PC-3 (cell line): ENCODE data around the gene ANKRD35. TPM values are rescaled to one million over a fixed set of nuclear protein-coding genes. Genes with fewer than 3 reads are reported as not detected.
A peak's percentile ranks its signal among the peaks of the same experiment; 100 is the strongest.

Experiments
- ATAC-seq: fragments of 200-7000 bp; cut with Tn5 transposase; 2 replicates; pipeline ENCODE4 v1.9.1; 2020; ENCODE audit warnings: mild to moderate bottlenecking, moderate library complexity
- BruUV-seq: library from RNA; stranded (reverse); fragments of 400-500 nt; replicated peaks from 2 replicates; lab custom pipeline; 2021; lab: Mats Ljungman, UMichigan
- CTCF ChIA-PET: fragments of 300-600 bp; sonication (Branson Sonifier 250); formaldehyde crosslinking; loops from one replicate; lab custom pipeline; 2022; ENCODE audit warnings: antibody characterized with exemption; lab: Charles Lee
- POLR2A ChIA-PET: fragments of 300-600 bp; sonication (Branson Sonifier 250); formaldehyde crosslinking; loops from one replicate; lab custom pipeline; 2022; ENCODE audit warnings: antibody characterized with exemption; ENCODE audit not compliant: unreplicated experiment; lab: Charles Lee
- DNase-seq: peaks from one replicate; pipeline ENCODE4 v3.0.0-alpha.2; 2015
- H2AFZ ChIP-seq: fragments of 300-600 bp; sonication (generic); 2 replicates; pipeline ENCODE4 v1.6.0; 2016; ENCODE audit warnings: antibody characterized with exemption, low read length
- H3F3A ChIP-seq: fragments of 300-600 bp; sonication (generic); one replicate; pipeline ENCODE4 v1.6.0; 2017; ENCODE audit warnings: antibody characterized with exemption, low read length, control low read depth, mild to moderate bottlenecking; ENCODE audit not compliant: unreplicated experiment
- H3K27ac ChIP-seq: fragments of 300-600 bp; sonication (generic); 2 replicates; pipeline ENCODE4 v1.5.1; 2016; ENCODE audit warnings: mild to moderate bottlenecking, low read length
- H3K27me3 ChIP-seq: fragments of 300-600 bp; sonication (generic); 2 replicates; pipeline ENCODE4 v1.6.1; 2016; ENCODE audit warnings: low read length, mixed read lengths
- H3K36me3 ChIP-seq: fragments of 300-600 bp; sonication (generic); 2 replicates; pipeline ENCODE4 v1.6.1; 2016; ENCODE audit warnings: low read depth, mixed run types, low read length, mixed read lengths
- H3K4me1 ChIP-seq: fragments of 300-600 bp; sonication (generic); 2 replicates; pipeline ENCODE4 v1.5.1; 2016; ENCODE audit warnings: low read length; ENCODE audit not compliant: insufficient read depth
- H3K4me2 ChIP-seq: fragments of 300-600 bp; sonication (generic); 2 replicates; pipeline ENCODE4 v1.6.0; 2016; ENCODE audit warnings: low read length
- H3K4me3 ChIP-seq: fragments of 300-600 bp; sonication (generic); 2 replicates; pipeline ENCODE4 v1.5.1; 2016; ENCODE audit warnings: mild to moderate bottlenecking, low read length, mixed read lengths
- H3K79me2 ChIP-seq: fragments of 300-600 bp; sonication (generic); 2 replicates; pipeline ENCODE4 v1.6.1; 2017; ENCODE audit warnings: low read length, mixed read lengths
- H3K9ac ChIP-seq: fragments of 300-600 bp; sonication (generic); 2 replicates; pipeline ENCODE4 v1.6.0; 2016; ENCODE audit warnings: mild to moderate bottlenecking, low read length
- H3K9me2 ChIP-seq: fragments of 300-600 bp; sonication (generic); replicated peaks from 2 replicates; pipeline ENCODE4 v1.6.1; 2016; ENCODE audit warnings: mixed run types, low read length, mixed read lengths
- H3K9me3 ChIP-seq: fragments of 300-600 bp; sonication (generic); 2 replicates; pipeline ENCODE4 v1.6.1; 2016; ENCODE audit warnings: low read length, mixed read lengths
- H4K20me1 ChIP-seq: fragments of 300-600 bp; sonication (generic); 2 replicates; pipeline ENCODE4 v1.6.1; 2016; ENCODE audit warnings: low read length, mixed read lengths
- CTCF ChIP-seq: fragments of 300-600 bp; sonication (generic); conservative IDR thresholded peaks from 2 replicates; pipeline ENCODE4 v1.5.1; 2017; ENCODE audit warnings: antibody characterized with exemption, low read depth, mild to moderate bottlenecking, low read length
- EZH2 ChIP-seq: fragments of 300-600 bp; sonication (generic); IDR thresholded peaks from one replicate; pipeline ENCODE4 v1.6.1; 2017; ENCODE audit warnings: antibody characterized with exemption, mild to moderate bottlenecking, low read length; ENCODE audit not compliant: unreplicated experiment
- EZH2phosphoT487 ChIP-seq: fragments of 300-600 bp; sonication (generic); IDR thresholded peaks from 2 replicates; pipeline ENCODE4 v1.6.1; 2018; ENCODE audit warnings: mild to moderate bottlenecking, antibody characterized with exemption, low read length, borderline replicate concordance
- intact Hi-C: fragments of 100-400 bp; cut with micrococcal nuclease; formaldehyde crosslinking; loops from 2 replicates; pipeline ENCODE4 v1.9.0; 2023
- total RNA-seq: library from RNA; depleted of rRNA; stranded (reverse); fragments of >200 nt; gene quantifications from 2 replicates; pipeline ENCODE4 v1.2.3, GENCODE V29; 2014

Gene ANKRD35
- total RNA-seq, 1 experiment from 2014 or later = 0.07 TPM

GRCh38 chr1:145828367-145829026 is 57.2 kb downstream of the ANKRD35 start:
- no peak overlapping the region for H3K27ac ChIP-seq
- no peak overlapping the region for H3K9ac ChIP-seq
- peaks cover 33% of the 10 kb centered on the region for H3K79me2 ChIP-seq
- DNase-seq (no peak), ATAC-seq (no peak)
- H4K20me1 ChIP-seq = no peaks in the 10 kb centered on the region
- no peak for TF ChIP-seq EZH2phosphoT487
- no peak for TF ChIP-seq EZH2
- TF ChIP-seq CTCF = no peak
- H2AFZ ChIP-seq = no peak overlapping the region
- H3K9me3 ChIP-seq = no peaks in the 10 kb centered on the region
- no peak overlapping the region for H3K4me3 ChIP-seq
- H3K9me2 ChIP-seq = no peaks in the 10 kb centered on the region
- ChIA-PET POLR2A (no interaction called here), CTCF (no interaction called here)
- H3K27me3 ChIP-seq = no peaks in the 10 kb centered on the region
- H3F3A ChIP-seq = no peaks in the 10 kb centered on the region
- H3K36me3 ChIP-seq = peaks cover 58% of the 10 kb centered on the region
- peaks cover 13% of the 10 kb centered on the region for H3K4me1 ChIP-seq
- intact Hi-C loops = no loop called here
- no peak overlapping the region for H3K4me2 ChIP-seq
- BruUV-seq = no TSS peak

- Histone ChIP-seq H3K9me3 (no peaks in the 10 kb centered on the region), H3K9me2 (no peaks in the 10 kb centered on the region), H2AFZ (no peak overlapping the region), H3K4me1 (peaks cover 13% of the 10 kb centered on the region), H3K36me3 (peaks cover 53% of the 10 kb centered on the region), H4K20me1 (no peaks in the 10 kb centered on the region), H3K27me3 (no peaks in the 10 kb centered on the region), H3K27ac (no peak overlapping the region), H3K4me2 (no peak overlapping the region), H3F3A (no peaks in the 10 kb centered on the region), H3K79me2 (peaks cover 33% of the 10 kb centered on the region), H3K4me3 (no peak overlapping the region), H3K9ac (no peak overlapping the region)
- ChIA-PET POLR2A (no interaction called here), CTCF (no interaction called here)
- TF ChIP-seq EZH2phosphoT487 (no peak), CTCF (no peak), EZH2 (no peak)
- DNase-seq (no peak), ATAC-seq (no peak)
- intact Hi-C loops = no loop called here
- BruUV-seq = no TSS peak
Observed at GRCh38 chr1:145827966-145828365, 57.7 kb downstream of the ANKRD35 start.

GRCh38 chr1:145826030-145826429 is 59.6 kb downstream of the ANKRD35 start:
- Histone ChIP-seq H3K27ac (no peak overlapping the region), H3K9me2 (no peaks in the 10 kb centered on the region), H3K9me3 (no peaks in the 10 kb centered on the region), H3K36me3 (peaks cover 44% of the 10 kb centered on the region), H3K4me2 (peak overlapping the region; percentile 93), H3K9ac (no peak overlapping the region), H3K79me2 (peaks cover 42% of the 10 kb centered on the region), H3K4me3 (peak overlapping the region; percentile 82), H3K27me3 (no peaks in the 10 kb centered on the region), H2AFZ (no peak overlapping the region), H3F3A (no peaks in the 10 kb centered on the region), H4K20me1 (no peaks in the 10 kb centered on the region), H3K4me1 (peaks cover 13% of the 10 kb centered on the region)
- ChIA-PET CTCF (interaction anchor here (0.6 kb wide), 1 partner anchor 19 kb away, joined by 5 read pairs; no protein-coding TSS in a partner anchor), POLR2A (no interaction called here)
- DNase-seq (peak; percentile 30), ATAC-seq (no peak)
- TF ChIP-seq EZH2 (no peak), CTCF (peak; percentile 49)
- BruUV-seq = no TSS peak
- intact Hi-C loops = no loop called here
